ENCODE data around the gene B4GALNT2.

- TF ChIP-seq CTCF (IDR thresholded peaks at IDR 0.05) (no peak), MAZ (IDR thresholded peaks at IDR 0.05; ENCODE audit: borderline replicate concordance, low read depth, low read length) (no peak), POLR2A (IDR thresholded peaks at IDR 0.05; ENCODE audit: low read length) (no peak), PHF8 (IDR thresholded peaks at IDR 0.05; ENCODE audit: borderline replicate concordance, low read depth) (no peak), RAD21 (conservative IDR thresholded peaks at IDR 0.05 in 1 of 2, IDR thresholded peaks at IDR 0.05 in 1 of 2) (no peak)
Observed at GRCh38 chr17:49204516-49204915, 71.9 kb downstream of the B4GALNT2 start.

All from A549 (cell line).